Activated CD8-positive, alpha-beta memory T cell treated with anti-CD3 and anti-CD28 coated beads, Interleukin-2, amount 50 U/mL, for 48 hours (primary cell): ENCODE measurements around the gene PDZD2.
"Not testable (repeated sequence)": the region's sequence is repeated elsewhere in the genome, so short reads cannot be mapped to it uniquely, and the experiment has no call there.

Source experiments
- DNase-seq: peaks from one replicate; pipeline ENCODE4 v3.0.0-alpha.2; 2020

Gene PDZD2

DNA sequence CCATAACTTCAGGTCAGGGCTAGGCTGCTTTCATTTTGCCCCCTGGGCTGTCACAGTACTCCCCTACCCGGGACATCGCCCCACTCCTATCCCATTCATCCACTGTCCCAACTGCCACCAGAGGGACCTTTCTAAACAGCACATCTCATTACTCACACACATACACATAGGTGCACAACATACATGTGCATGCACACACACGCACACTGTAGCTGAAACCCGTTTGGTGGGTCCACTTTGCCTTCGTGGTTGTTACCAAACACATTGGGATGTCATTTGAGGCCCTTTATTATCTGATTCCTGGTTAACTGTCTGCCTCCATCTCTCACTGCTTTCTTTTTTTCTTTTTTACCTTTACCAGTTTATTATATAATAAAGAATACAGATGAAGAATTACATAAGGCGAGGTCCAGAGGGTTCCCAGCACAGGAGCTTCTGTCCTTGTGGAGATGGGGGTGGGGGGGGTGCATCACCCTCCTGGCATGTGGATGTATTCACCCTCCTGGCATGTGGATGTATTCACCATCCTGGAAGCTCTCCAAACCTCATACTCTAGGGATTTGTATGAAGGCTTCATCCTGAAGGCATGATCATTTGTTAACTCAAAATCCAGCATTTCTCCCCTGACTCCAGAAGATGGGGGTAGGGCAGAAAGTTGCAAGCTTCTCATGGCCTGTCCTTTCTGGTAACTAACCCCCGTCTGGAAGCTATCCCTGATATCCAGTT is 349.2 kb downstream of the PDZD2 start:
- DNase-seq = no peak

DNA sequence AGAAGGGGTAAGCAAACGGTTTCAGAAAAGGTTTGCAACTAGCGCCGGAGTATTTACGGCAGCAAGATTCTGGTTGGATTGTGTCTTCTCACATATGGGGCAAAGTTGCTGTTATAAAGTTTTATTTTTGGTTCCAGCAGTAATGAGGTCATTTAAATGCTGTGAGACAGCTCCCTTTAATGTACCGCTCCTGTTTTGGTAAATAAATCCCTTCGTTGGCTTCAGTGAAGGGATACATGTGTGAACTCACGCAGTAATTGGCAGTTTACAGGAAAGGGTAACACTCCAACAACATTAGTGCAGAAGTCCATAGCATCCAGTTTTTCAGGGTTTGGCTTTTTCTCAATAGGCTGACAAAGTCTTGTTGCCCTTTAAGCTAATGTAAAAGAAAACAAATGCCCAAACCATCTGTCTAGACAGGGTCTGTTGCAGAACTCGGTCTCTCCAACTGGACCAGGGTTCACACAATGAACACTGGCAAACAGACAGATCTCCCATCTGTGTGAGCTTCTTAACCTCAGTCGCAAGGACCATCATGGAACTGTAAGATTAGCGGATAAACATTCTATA is 351.2 kb downstream of the PDZD2 start:
- DNase-seq = no peak

DNA sequence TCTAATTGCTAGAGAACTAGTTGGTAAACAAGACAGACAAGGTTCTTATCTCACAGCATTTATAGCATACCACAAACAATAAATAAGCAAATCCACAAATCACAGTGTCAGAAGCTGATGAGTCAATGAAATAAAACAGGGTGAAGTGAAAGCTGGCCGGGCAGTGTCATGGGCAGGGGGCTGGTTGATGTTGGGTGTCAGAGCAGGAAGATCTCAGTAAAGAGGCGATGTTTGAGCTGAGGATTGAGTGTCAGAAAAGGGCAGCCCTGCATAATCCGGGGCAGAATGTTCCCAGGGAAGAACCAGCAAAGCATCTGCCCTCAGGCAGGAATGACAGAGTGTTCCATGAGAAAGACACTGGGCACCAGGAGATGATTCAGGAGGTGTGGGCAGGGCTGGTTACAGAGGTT is 351.8 kb downstream of the PDZD2 start:
- DNase-seq = no peak

DNA sequence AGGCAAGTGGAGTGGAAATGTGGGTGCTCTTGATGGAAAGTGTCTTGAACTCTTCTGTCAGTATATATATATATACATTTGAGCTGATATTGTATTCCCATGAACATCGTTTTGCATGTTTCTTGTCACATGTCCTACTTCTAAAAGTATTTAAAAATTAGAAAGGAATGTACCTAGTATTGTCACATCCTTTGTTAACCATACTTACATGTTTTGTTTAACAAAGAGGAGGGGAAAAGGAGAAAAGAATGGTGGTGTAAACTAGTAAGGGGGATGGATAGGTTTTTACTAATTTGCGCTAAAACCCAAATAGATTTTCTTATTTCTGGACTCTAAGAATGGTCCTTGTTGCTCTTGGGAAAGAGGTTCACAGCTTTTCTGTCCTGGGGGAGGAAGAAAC is 353.4 kb downstream of the PDZD2 start:
- DNase-seq = no peak

DNA sequence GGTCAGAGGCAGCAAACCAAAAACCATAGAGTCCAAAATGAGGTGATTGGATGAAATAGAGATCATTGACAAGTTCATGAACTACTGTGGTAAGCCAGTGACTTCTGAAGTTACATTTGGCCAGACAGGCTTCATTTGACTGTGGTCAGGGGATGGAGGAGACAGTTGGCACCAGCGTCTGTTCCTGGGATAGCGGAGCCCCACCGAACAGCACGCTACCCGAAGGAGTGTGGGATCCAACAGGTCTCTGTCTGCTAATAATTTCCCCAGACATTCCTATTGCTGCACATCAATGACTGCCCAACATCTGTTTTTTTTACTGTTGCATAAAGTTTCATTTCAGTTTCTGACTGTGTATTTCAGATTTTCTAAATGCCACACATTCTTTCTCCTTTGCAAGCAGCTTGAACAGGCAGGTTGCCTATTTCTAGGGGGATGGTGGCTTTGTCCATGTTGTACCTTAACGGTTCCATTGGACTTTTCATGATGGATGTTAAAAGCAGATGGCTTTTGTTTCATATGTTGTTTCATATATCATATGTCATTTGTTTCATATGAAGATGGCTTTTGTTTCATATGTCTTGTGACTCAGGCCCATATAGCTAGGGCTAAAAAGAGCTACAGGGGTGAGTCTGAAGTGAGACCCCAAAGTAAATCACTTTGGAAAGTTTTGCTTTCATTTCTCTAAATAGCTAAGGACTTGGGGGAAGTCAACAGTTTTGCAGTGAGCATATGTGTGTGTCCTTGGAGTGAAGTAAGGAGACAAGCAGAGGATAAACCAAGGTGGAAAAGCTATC is 354.4 kb downstream of the PDZD2 start:
- DNase-seq = no peak

DNA sequence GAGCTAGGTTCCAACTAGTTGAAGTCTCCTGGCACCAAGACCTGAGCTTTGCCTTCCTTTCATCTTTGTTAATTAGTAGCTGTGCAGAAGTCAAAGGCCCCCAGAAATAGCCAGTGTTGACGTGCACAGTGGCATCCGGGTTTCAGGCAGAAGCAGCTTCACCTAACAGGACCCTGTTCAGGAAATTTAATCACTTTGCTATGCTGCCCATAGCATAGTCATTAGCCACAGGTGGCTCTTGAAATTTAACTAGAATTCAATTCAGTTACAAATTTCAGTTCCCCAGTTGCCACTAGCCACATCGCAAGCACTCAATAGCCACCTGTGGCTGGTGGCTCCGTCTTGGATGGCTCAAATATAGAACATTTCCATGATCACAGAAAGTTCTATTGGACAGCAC is 356.1 kb downstream of the PDZD2 start:
- no peak for DNase-seq

DNA sequence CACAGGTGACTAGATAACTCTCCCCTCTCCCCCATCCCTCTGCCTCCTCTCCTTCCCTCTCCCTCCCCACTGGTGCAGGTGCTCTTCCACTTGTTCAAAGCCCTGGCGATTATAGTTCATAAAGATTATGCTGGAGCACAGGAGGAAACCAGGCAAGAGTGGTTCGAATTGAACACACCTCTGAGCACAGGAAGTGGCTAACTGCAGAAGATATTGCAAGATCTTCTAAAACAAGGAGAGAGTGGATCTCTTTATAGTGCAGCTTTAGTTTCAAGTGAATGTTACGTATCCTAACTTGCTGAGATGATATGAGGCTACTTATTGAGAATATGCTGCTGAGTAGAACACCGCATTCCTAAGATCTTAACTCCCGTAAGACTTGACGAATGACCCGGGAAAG is 356.8 kb downstream of the PDZD2 start:
- no peak for DNase-seq

DNA sequence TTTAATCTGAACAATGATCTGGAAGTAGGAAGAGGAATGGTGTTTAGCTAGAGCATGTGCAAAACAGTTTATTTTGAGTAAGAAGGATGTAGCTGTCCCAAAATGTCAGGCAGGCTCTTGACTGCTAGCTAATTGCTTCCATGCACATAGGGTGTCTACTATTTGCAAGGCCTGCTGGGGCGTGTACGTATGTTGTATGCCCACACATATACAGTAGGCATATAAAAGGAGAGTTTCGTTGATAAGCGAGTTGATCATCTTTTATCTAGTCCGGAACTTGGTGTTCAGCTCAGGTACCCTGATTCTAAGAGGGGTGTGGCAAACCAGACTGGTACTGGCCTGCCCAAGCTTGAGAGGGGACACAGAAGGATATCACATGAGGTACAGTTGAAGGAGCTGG is 358.0 kb downstream of the PDZD2 start:
- no peak for DNase-seq

DNA sequence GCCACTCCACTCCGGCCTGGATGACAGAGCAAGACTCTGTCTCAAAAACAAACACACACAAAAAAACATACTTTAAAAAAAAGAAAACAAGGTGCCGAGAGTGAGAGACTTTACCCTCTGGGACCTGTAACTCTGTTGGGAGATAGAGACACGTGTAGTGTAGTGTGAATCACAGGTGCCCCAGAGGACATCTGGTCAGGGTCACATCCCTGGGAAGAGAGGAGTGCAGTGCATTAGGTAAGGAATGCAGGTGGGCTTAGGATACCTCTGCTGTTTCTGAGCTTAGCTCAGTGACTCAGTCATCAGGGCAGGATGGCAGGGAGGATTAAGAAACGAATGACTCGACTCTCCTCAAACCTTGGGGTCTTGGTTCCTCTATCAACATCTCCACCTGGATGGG is 360.5 kb downstream of the PDZD2 start:
- DNase-seq = no peak

DNA sequence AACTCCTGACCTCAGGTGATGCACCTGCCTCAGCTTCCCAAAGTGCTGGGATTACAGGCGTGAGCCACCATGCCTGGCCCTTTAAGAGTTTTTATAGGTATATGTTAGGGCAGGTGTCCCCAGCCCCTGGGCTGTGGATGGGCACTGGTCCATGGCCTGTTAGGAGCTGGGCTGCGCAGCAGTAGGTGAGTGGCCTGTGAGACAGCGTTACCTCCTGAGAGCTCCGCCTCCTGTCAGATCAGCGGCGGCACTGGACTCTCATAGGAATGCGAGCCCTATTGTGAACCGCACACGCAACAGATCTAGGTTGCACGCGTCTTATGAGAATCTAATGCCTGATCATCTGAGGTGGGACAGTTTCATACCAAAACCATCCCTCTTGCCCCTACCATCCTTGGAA is 361.8 kb downstream of the PDZD2 start:
- DNase-seq = no peak

DNA sequence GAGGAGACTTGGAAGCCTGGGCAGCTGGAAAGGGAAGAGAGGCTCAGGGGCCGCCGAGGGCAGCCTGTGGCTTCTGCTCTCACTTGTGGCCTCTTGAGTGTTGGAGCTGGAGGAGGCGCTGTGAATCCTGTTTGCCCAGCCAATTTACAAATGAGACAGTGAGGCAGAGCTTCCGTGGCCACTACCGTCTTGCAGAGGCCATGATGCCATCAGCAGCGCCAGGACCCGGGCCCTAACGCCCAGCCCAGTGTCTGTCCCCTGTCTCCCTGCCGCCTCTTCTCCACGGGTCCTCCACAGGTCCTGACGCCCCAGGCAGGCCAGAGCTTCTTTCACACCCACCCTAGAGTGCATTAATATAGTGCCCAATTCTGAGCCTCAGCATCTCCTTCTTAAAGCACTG is 362.4 kb downstream of the PDZD2 start:
- no peak for DNase-seq

DNA sequence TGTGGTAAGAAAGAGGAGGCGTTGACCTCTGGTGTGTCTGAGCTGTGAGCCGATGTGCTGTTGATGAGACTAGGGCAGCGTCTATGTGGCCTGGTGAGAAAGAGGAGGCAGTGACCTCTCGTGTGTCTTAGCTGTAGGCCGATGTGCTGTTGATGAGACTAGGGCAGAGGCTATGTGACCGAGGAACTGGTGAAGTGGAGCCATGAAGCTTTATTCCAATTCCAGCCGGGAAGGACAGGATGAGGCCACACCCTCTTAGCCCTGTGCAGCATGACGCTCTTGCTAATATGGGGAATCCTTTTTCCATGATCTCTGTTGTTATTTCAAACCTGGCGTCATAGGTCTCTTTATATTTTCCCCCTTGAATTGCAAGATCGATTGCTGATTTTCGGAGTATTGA is 362.8 kb downstream of the PDZD2 start:
- DNase-seq = no peak

DNA sequence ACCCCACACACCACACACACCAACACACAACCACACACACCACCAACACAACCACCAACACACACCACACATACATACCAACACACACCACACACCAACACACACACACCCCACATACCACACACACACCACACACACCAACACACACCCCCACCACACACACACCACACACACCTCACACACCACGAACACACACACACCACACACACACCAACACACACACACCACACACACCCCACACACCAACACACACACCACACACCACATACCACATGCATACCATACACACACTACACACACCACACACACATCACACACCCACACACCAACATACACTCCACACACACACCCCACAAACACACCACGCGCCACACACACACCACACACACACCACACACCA is 363.8 kb downstream of the PDZD2 start:
- no peak for DNase-seq

DNA sequence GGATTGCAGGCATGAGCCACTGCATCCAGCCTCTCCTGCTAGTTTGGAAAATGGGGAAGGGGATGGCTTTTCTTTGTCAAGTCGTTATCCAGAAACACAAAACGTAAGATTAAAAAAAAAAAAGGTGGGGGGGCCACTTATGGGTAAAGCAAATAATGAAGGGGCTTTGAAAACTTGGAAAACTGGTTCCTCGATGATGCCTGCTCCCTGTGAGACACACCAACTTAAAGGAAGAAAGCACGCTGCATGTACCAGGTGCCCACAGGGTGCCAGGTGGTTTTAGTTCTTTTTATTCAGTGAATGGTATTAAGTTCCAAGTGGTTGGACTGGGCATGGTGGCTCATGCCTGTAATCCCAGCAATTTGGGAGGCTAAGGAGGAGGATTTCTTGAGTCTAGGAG is 365.1 kb downstream of the PDZD2 start:
- no peak for DNase-seq

DNA sequence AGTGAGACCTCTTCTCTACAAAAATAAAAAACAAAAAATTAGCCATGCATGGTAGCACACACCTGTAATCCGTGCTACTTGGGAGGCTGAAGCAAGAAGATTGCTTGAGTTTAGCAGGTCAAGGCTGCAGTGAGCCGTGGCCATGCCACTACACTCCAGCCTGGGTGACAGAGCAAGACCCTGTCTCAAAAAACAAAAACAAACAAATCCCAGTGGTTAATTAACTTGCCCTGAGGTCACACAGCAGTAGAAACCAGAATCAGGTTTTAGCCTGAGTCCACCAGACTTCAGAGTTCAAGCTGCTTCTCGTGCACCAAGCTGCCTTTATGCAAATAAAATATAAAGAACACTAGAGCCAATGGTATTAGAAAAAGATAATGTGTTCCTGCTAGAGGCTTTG is 365.5 kb downstream of the PDZD2 start:
- DNase-seq = no peak

DNA sequence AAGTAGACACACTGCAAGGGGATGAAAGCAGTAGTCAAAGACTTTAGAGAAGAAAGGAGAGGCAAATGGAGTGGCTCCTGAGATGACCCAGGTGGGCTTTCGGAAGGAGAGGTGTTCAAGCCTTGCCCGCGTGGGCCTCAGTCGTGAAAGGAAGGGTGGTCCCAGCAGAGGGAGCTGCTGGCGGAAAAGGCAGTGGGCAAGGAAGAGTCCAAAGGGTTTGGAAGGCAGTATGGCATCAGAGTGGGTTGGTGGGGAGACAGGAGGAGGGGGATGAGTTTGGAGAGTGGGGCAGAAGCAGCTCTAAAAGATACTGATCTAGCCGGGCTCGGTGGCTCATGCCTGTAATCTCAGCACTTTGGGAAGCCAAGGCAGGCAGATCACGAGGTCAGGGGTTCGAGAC is 369.8 kb downstream of the PDZD2 start:
- DNase-seq = no peak

DNA sequence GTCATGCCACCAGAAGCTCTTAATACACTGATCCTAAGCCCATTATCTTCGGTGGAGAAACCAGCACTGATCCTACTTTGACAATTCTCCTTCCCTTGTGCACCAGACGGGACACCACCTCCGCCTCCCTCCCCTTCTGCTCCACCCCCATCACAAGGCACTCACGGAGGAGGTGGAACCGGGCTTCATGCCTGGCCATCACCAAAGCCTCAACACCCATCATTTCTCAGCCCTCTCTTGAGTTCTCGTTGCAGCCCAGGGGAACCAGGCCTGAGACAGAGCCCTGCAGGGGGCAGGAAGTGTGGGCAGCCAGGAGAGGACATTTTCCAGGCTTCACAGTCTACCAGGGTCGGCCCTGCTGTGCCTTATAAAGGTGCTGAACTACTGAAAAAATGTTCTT is 374.7 kb downstream of the PDZD2 start:
- no peak for DNase-seq

DNA sequence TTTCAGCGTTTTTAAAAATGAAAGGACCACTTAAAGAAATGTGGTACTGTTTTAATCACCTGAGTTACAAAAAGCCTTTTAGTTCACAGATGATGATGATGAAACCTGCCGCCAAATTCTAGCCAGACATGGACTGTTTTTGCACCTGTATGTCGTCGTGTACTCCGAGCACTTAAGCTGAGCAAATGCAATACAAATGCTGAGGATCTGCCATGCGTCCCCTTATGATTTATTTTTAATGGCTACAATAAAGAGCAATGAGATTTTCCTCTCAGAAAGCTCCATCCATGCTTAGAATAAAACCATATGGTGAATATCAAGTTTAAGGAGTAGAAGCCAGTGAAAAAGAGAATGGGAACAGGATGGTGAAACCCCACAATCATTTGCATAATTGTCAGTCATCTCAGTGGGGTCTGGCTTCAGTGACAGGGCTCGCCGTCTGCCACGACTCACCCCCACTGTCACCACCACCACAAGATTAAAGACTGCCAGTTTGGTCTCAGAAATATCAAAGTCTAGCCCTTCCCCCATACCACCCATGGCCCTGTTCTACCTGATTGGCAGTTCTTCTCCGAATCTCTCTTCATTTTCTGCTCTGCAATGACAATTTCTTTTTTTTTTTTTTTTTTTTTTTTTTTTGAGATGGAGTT is 375.3 kb downstream of the PDZD2 start:
- no peak for DNase-seq

DNA sequence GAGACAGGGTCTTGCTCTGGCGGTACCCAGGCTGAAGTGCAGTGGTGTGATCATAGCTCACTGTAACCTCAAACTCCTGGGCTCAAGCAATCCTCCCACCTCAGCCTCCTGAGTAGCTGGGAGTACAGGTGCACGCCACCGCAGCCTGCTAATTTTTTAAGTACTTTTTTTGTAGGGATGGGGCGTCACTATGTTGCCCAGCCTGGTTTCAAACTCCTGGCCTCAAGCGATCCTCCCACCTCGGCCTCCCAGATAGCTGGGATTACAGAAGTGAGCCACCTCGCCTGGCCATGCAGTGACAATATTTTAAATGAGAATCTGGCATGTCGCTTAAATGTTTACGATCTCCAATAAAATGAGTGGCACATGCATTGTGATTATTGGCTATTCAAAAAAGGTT is 376.3 kb downstream of the PDZD2 start:
- DNase-seq = not testable (repeated sequence)

DNA sequence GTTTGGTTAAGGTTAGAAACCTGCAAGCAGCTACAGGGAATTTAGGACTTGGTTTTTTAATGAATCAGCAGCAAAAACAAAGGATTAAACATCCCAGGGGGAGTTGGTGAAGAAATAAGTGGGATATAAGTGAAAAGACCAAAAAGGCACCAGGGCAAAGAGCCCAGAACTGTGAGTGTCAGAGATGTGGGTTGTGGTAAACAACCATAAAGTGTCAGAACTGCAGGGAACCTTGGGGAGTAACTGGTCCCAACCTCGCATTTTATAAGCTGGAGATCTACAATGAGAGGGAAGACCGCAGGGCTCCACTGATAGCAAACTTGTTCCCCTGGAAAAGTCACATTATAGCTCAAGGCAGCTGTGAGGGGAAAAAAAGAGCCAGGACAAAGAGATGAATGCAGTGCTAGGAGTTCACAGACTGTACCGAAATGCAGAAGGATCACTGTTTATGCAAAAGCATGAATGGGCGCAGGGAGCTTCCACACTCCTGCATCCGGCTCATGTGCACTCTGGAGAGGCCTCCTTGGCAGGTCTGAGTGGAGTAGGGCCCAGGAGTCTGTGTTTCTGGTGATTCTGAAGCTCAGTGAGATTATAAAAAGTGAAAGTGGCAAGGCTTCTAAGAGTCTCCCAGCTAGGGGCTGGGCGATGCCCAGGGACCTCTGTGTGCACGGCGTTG is 378.9 kb downstream of the PDZD2 start:
- DNase-seq = no peak

DNA sequence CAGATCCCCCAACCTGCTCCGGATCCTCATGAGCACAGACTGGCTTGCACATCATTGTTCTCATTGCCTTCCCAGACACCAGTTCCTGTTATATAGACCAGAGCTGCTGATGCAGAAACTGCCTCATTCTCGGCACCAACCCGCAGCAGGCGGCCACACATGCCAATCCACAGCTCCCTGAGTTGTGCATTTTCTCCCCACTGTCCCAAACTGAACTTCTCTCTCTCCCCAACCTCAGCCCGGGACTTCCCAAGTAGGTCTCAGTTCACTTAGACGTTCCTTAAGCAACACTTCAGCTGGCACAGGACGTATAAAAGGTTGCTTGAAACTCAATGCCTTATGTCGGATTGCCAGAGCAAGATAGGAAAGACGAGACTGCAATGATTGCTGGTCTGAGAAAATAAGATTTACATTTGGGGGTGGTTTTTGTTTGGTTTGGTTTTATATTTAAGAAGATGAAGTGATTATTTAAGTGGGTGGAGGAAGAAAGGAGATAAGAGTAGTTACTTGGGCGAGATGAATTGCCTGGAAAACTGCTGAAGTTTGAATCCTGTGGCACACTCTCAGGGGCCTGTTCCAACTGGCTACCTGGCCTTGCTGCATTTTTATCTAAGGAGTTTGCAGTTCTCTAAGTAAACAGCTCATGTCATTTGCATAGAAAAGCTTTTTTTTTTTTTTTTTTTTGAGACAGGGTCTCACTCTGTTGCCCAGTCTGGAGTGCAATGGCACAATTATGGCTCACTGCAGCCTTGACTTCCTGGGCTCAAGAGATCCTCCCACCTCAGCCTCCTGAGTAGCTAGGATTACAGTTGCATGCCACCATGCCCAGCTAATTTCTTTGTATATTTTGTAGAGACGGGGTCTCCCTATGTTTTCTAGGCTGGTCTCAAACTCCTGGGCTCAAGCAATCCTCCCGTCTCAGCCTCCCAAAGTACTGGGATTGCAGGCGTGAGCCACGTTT is 379.8 kb downstream of the PDZD2 start:
- DNase-seq = no peak

DNA sequence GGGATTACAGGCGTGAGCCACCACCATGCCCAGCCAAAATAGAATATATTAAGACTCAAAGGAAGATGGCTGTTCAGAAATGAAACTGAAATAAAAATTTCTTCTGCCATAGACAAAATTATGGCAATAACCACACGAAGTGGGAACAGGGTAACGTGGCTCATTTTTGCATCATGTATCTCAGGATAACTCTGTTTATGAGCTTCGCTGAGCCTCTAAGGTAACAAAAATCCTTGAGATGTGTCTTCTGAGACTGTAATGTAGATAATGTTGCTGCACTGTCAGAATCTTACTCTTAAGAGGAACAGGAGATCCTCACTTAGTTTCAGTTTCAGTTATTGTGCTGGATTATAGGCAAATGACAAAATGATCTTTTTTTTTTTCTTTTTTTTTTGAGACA is 381.3 kb downstream of the PDZD2 start:
- no peak for DNase-seq
